H1 (cell line): ENCODE data around the gene ABCA13.

Source experiments
- CBX8 ChIP-seq: fragments of 300-800, 300-1000 bp; sonication (generic); IDR thresholded peaks from 2 replicates; pipeline ENCODE4 v1.7.1; 2016; ENCODE audit warnings: low read depth, low read length, borderline replicate concordance
- EP300 ChIP-seq, 2 experiments: IDR thresholded peaks; 1 replicate in 1 of 2; 2 replicates in 1 of 2; pipeline ENCODE4 v1.6.1; 2011 to 2012; ENCODE audit warnings: low read depth in 2 of 2, low read length in 2 of 2, mild to moderate bottlenecking in 2 of 2, borderline replicate concordance in 1 of 2, inconsistent platforms in 1 of 2, moderate library complexity in 1 of 2
- PHF8 ChIP-seq: fragments of 200-600 bp; sonication (generic); conservative IDR thresholded peaks from 2 replicates; pipeline ENCODE4 v1.7.1; 2012; ENCODE audit warnings: low read depth, mild to moderate bottlenecking, inconsistent platforms, low read length, moderate library complexity
- POLR2A ChIP-seq, 2 experiments: IDR thresholded peaks; 1 replicate in 1 of 2; 2 replicates in 1 of 2; pipeline ENCODE4 v1.6.1; 2011; ENCODE audit warnings: low read depth in 2 of 2, low read length in 2 of 2, mild to moderate bottlenecking in 2 of 2; ENCODE audit errors: control extremely low read depth in 1 of 2
- POLR2AphosphoS5 ChIP-seq: IDR thresholded peaks from 2 replicates; pipeline ENCODE4 v1.6.1; 2011; ENCODE audit warnings: low read depth, low read length
- RAD21 ChIP-seq, 2 experiments: IDR thresholded peaks in 1 of 2; conservative IDR thresholded peaks in 1 of 2; 2 replicates each; pipeline ENCODE4 v1.6.1; 2011; ENCODE audit warnings: low read depth in 2 of 2, low read length in 2 of 2, improper control_type of control experiment in 1 of 2, inconsistent platforms in 1 of 2, mild to moderate bottlenecking in 1 of 2, moderate library complexity in 1 of 2
- RBBP5 ChIP-seq: IDR thresholded peaks from 2 replicates; pipeline ENCODE4 v1.7.1; 2012; ENCODE audit warnings: low read depth, mild to moderate bottlenecking, inconsistent platforms, low read length, moderate library complexity, borderline replicate concordance
- TAF1 ChIP-seq: IDR thresholded peaks from 2 replicates; pipeline ENCODE4 v1.6.1; 2011; ENCODE audit warnings: mild to moderate bottlenecking, low read depth, low read length
- YY1 ChIP-seq: IDR thresholded peaks from 2 replicates; pipeline ENCODE4 v1.6.1; 2011; ENCODE audit warnings: low read depth, mild to moderate bottlenecking, low read length
- ZNF274 ChIP-seq: IDR thresholded peaks from 2 replicates; pipeline ENCODE4 v1.7.0; 2012; ENCODE audit warnings: low read length, borderline replicate concordance; ENCODE audit errors: extremely low read depth
- TF ChIP-seq, protein P1 (sequence below), 3 experiments: IDR thresholded peaks; 1 replicate in 2 of 3; 2 replicates in 1 of 3; pipeline versions ENCODE4 v1.5.1 to v1.6.1; 2011; ENCODE audit warnings: low read length in 3 of 3, mild to moderate bottlenecking in 3 of 3, inconsistent platforms in 2 of 3, low read depth in 1 of 3, moderate library complexity in 1 of 3; ENCODE audit not compliant: insufficient read depth in 1 of 3; ENCODE audit errors: control extremely low read depth in 1 of 3

DNA sequence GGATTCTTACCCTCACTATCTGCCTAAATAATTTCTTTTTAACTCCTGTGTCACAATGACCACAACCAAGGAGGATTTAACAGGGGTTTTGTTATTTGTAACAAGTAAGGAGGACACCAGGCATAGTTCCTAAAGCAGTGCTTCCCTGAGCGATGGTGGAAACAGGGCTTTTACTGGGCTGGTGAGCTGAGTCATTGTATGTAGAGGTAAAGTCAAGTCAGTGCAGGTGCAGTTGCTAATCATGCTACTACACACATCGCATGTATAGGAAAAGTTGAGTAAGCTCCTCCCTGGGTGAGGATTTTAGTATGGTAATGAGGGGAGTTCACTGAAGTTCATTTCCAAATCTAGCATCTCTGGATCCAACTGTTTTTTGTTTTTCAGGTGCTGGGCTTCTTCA lies 22.9 kb upstream of the ABCA13 start:
- TF ChIP-seq RBBP5 (no peak), CBX8 (no peak), YY1 (no peak), ZNF274 (no peak), POLR2A (IDR thresholded peaks at IDR 0.05; ENCODE audit: control extremely low read depth in 1 of 2, low read depth in 2 of 2, low read length in 2 of 2) (no peak), POLR2AphosphoS5 (no peak), RAD21 (IDR thresholded peaks at IDR 0.05 in 1 of 2, conservative IDR thresholded peaks at IDR 0.05 in 1 of 2; ENCODE audit: low read depth in 2 of 2, low read length in 2 of 2) (no peak), PHF8 (no peak), EP300 (IDR thresholded peaks at IDR 0.05; ENCODE audit: borderline replicate concordance in 1 of 2, low read depth in 2 of 2, low read length in 2 of 2) (no peak), TAF1 (no peak)
- TF ChIP-seq, protein P1, sequence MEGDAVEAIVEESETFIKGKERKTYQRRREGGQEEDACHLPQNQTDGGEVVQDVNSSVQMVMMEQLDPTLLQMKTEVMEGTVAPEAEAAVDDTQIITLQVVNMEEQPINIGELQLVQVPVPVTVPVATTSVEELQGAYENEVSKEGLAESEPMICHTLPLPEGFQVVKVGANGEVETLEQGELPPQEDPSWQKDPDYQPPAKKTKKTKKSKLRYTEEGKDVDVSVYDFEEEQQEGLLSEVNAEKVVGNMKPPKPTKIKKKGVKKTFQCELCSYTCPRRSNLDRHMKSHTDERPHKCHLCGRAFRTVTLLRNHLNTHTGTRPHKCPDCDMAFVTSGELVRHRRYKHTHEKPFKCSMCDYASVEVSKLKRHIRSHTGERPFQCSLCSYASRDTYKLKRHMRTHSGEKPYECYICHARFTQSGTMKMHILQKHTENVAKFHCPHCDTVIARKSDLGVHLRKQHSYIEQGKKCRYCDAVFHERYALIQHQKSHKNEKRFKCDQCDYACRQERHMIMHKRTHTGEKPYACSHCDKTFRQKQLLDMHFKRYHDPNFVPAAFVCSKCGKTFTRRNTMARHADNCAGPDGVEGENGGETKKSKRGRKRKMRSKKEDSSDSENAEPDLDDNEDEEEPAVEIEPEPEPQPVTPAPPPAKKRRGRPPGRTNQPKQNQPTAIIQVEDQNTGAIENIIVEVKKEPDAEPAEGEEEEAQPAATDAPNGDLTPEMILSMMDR (IDR thresholded peaks at IDR 0.05; ENCODE audit: control extremely low read depth in 1 of 3, insufficient read depth in 1 of 3, low read depth in 1 of 3, low read length in 3 of 3) = no peak
